Measurements from ENCODE around the gene APBA3.

The APBA3 gene

DNA sequence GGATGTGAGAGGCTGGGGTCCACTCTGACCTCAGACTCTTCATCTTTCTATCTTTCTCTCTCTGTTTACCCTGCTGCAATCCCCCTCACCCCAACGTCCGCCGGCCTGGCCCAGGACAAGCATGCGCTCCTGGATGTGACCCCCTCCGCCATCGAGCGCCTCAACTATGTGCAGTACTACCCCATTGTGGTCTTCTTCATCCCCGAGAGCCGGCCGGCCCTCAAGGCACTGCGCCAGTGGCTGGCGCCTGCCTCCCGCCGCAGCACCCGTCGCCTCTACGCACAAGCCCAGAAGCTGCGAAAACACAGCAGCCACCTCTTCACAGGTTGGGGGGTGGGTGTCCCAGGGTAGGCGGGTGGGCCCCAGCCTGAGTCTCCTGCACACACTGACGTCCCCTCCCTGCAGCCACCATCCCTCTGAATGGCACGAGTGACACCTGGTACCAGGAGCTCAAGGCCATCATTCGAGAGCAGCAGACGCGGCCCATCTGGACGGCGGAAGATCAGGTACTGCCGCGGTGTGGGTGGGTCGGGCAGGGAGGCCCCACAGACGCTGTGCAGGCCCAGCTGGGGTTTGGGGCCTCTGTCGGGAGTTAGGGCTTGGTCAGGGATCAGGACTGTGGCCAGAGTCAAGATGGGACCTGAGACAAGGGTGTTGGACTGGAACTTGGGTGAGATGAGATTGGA is 15.0 kb downstream of the APBA3 start:
- no peak for DNase-seq (ENCODE audit: low spot score)

- DNase-seq (ENCODE audit: low spot score): no peak
These were observed 16.0 kb downstream of the APBA3 start for GRCh38 chr19:3745363-3746045.

DNA sequence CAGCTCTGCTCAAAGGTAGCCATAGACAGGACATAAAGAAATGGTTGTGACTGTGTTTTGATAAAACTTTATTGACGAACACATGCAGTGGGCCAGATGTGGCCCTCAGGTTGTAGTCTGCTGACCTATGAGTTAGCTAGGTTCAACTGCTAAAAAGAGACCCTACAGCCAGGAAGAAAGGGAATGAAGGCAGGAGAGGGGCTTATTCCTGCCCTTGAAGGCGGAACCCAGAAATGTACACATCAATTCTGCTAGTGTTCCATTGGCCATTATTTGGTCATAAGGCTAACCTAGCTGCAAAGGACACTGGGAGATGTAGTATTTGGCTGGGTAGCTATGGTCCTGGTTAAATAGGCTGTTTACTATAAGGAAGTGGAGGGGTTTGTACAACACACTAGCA is 18.0 kb downstream of the APBA3 start:
- no peak for DNase-seq (ENCODE audit: low spot score)

DNA sequence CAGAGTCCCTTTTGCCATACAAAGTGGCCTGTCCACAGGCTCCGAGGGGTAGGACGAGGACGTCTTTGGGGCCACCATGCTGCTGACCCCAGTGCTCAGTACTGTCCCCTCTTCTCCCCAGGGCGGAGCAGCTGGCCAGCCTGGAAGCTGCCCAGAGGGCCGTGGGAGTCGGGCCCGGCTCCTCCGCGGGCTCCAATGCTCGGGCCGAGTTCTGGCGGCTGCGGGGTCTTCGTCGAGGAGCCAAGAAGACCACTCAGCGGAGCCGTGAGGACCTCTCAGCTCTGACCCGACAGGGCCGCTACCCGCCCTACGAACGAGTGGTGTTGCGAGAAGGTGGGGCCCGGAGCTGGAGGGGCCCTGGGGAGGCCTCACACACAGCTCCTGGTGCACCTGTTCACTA is 21.1 kb downstream of the APBA3 start:
- peak; percentile 35 for DNase-seq (ENCODE audit: low spot score)

- no peak for DNase-seq (ENCODE audit: low spot score)
These were observed 22.8 kb downstream of the APBA3 start for GRCh38 chr19:3738477-3739220.

DNA sequence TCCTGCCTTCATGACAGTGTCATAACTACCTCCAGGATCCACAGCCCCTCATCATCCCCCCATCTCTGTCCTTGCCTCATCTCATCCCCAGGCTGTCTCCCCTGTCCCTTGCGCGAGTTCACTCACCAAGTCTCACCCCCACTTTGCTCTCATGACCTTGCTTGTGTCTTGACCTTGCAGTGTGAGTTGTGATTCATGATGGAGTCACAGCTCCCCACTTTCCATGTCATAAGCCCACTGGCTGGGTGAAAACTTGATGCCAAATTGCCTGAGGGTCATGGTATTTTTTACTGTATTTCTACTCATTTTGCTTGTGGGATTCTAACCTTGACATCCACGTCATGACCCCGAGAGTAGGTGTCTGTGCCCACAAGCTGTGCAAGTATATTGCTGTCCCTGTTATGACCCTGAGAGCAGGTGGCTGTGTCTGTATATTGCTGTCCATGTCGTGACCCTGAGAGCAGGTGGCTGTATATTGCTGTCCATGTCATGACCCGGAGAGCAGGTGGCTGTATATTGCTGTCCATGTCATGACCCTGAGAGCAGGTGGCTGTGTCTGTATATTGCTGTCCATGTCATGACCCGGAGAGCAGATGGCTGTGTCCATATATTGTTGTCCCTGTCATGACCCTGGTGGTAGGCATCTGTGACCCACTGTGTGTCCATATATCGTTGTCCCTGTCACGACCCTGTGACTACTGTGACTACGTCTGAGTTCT is 23.8 kb downstream of the APBA3 start:
- DNase-seq (ENCODE audit: low spot score): no peak

DNA sequence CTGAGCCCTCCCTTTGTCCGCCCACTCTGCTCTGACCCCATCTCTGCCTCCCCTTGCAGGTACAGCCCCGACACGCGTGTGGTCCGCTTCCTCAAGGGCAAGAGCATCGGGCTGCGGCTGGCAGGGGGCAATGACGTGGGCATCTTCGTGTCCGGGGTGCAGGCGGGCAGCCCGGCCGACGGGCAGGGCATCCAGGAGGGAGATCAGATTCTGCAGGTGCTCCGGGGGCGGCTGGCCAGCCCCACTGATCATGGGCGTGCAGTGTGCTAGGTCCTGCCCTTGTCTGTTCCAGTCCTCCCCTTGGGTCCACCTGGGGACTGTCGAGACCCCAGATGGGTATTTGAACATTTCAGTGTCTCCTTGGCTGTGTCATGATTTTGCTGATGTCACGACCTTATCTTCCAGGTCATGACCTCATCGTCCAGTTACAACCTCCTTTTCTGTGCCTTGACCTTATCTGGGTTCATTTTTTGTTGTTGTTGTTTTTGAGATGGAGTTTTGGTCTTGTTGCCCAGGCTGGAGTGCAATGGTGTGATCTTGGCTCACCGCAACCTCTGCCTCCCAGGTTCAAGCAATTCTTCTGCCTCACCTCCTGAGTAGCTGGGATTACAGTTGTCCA is 25.3 kb downstream of the APBA3 start:
- no peak for DNase-seq (ENCODE audit: low spot score)

DNA sequence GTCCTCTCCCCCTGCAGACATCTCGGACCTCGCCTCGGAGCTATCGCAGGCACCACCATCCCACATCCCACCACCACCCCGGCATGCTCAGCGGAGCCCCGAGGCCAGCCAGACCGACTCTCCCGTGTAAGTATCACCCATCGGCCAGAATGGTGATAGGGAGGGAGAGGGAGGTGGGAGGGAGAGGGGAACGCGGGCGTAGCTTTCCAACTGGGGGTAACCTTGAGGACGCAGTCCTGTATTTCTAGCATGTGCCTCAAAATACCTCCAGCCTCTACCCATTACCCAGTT is 27.2 kb downstream of the APBA3 start:
- DNase-seq (ENCODE audit: low spot score): no peak

GRCh38 chr19:3733549-3734309 is 27.8 kb downstream of the APBA3 start:
- no peak for DNase-seq (ENCODE audit: low spot score)

- DNase-seq (ENCODE audit: low spot score): no peak
These were observed 29.4 kb downstream of the APBA3 start for GRCh38 chr19:3732108-3732507.

- DNase-seq (ENCODE audit: low spot score): no peak
These were observed 31.0 kb downstream of the APBA3 start for GRCh38 chr19:3730457-3730958.

GRCh38 chr19:3725640-3726310 is 35.7 kb downstream of the APBA3 start:
- peak; percentile 61 for DNase-seq (ENCODE audit: low spot score)

GRCh38 chr19:3725121-3725520 is 36.4 kb downstream of the APBA3 start:
- DNase-seq (ENCODE audit: low spot score): no peak

DNA sequence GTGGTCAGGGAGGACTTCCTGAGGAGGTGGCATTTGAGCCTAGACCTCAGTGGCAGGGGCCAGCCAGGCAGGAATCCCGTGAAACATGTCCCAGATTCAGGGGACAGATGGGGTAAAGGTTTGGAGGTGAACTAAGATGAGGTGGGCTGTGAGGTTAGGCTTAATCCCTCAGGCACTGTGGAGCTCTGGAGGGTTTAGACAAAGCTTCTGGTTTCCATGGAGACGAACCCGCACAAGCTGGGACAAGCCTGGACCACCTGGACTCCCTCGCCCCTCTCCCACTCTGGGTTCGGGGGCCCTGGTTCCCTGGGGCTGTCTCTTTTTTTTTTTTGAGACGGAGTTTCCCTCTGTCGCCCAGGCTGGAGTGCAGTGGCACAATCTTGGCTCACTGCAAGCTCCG is 37.6 kb downstream of the APBA3 start:
- DNase-seq (ENCODE audit: low spot score): peak; percentile 79

DNA sequence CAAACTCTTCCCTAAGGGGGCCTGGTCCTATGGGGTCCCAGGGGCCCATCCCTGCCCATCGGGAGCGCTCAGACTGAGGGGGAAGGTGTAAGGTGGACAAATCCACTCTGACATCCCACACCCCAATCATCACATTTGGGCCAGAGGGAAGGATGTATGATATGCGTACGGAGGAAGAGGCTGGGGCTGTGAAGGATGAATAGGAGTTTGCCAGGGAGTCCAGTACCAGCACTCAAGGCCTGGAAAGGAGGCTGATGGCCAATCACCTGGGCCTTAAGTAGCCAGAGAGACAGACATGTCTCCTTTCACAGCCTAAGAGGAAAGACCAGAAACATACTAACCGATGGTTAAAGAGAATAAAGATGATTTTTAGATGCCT is 38.4 kb downstream of the APBA3 start:
- no peak for DNase-seq (ENCODE audit: low spot score)

GRCh38 chr19:3722443-3723109 is 38.9 kb downstream of the APBA3 start:
- peak; percentile 45 for DNase-seq (ENCODE audit: low spot score)

DNA sequence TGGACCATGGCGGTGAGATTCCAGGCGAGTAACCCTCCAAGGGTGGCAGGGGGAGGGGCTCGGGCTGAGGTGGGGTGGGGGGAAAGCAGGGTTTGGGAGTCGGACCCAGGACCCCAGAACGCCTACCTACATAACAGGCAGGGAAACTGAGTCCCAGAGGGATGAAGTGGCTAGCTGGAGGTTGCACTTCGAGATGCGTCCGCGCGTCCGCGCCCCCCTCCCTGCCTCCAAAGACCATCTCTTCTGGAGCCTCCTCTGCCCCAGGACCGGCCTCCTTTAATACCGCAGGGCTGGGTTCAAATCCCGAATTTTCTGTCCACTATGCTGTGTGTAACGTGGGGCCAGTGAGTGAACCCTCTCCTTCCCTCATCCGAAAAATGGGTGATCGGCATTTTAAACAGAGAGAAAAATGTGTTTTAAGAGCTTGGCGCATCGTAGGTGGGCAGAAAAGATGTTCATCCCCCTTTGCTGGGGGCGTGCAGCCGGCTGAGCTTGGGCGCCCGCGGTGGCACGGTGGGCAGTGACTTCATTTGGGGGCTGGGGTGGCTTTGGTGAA is 39.5 kb downstream of the APBA3 start:
- DNase-seq (ENCODE audit: low spot score): no peak

DNA sequence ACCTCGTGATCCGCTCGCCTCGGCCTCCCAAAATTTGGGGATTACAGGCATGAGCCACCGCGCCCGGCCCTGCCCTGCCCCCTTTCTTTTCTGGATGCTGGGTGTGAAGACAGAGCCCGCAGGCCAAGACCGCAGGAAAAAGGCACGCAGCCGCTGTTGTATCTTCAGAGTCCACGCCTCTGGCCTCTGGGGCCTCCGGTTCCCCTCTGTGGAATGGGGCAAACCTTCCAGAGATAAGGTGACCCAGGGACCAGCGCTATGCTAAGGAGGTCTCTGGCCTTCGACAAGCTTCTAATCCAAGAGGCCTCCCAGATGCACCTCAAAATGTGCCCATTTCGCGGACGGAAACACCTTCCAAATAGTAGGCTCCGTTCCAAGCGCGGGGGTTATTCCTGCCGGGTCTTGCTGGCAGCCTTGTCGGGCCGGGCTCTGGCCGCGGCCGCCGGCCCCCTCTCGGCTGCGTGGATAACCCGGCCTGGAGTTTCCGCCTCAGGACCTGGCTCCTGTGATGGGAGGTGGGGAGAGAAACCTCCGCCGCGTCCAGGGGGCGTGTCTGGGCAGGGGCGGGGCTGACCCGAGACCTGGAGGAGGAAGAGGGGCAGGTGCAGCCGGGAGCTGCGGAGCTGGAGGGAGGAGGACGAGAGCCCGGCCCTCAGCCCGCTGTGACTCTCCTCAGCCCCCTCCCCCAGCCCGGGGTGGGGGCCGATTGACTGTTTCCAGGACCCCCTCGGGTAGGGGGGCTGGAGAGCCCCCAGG is 40.2 kb downstream of the APBA3 start:
- DNase-seq (ENCODE audit: low spot score): peak; percentile 97

GRCh38 chr19:3720349-3720917 is 41.1 kb downstream of the APBA3 start:
- DNase-seq (ENCODE audit: low spot score): no peak

Data from D341Med (cell line).